AG20443 (cell line): Measurements from ENCODE around the gene ICE1.
"Not testable (repeated sequence)": the region's sequence is repeated elsewhere in the genome, so short reads cannot be mapped to it uniquely, and the experiment has no call there.

Experiments
- DNase-seq: peaks from one replicate; pipeline ENCODE4 v3.0.0; 2012; ENCODE audit warnings: low spot score, mixed read lengths

ICE1 gene

GRCh38 chr5:5453131-5453530 lies 30.7 kb downstream of the ICE1 start:
- DNase-seq = no peak

- no peak for DNase-seq
Measured at GRCh38 chr5:5454391-5454790, 31.9 kb downstream of the ICE1 start.

GRCh38 chr5:5456858-5457257 lies 34.4 kb downstream of the ICE1 start:
- DNase-seq = no peak

GRCh38 chr5:5460311-5460710 lies 37.8 kb downstream of the ICE1 start:
- no peak for DNase-seq

GRCh38 chr5:5461012-5461411 lies 38.5 kb downstream of the ICE1 start:
- DNase-seq = no peak

GRCh38 chr5:5464036-5464715 lies 41.7 kb downstream of the ICE1 start:
- DNase-seq = no peak

- DNase-seq = no peak
Measured at GRCh38 chr5:5466227-5466626, 43.8 kb downstream of the ICE1 start.

- DNase-seq = no peak
Measured at GRCh38 chr5:5467737-5468136, 45.3 kb downstream of the ICE1 start.

GRCh38 chr5:5470933-5471332 lies 48.5 kb downstream of the ICE1 start:
- no peak for DNase-seq

GRCh38 chr5:5473226-5473625 lies 50.7 kb downstream of the ICE1 start:
- DNase-seq = no peak

GRCh38 chr5:5474961-5475360 lies 52.5 kb downstream of the ICE1 start:
- DNase-seq = no peak

GRCh38 chr5:5475975-5476374 lies 53.5 kb downstream of the ICE1 start:
- DNase-seq = no peak

GRCh38 chr5:5479578-5479977 lies 57.1 kb downstream of the ICE1 start:
- not testable (repeated sequence) for DNase-seq

- no peak for DNase-seq
Measured at GRCh38 chr5:5480481-5481111, 58.1 kb downstream of the ICE1 start.

- DNase-seq = no peak
Measured at GRCh38 chr5:5481206-5481605, 58.7 kb downstream of the ICE1 start.

GRCh38 chr5:5481633-5482032 lies 59.2 kb downstream of the ICE1 start:
- no peak for DNase-seq

GRCh38 chr5:5483350-5483749 lies 60.9 kb downstream of the ICE1 start:
- DNase-seq = no peak

- DNase-seq = peak; percentile 43
Measured at GRCh38 chr5:5483880-5484598, 61.6 kb downstream of the ICE1 start.

GRCh38 chr5:5486122-5486521 lies 63.6 kb downstream of the ICE1 start:
- DNase-seq = no peak

- DNase-seq = no peak
Measured at GRCh38 chr5:5487585-5488360, 65.3 kb downstream of the ICE1 start.

- no peak for DNase-seq
Measured at GRCh38 chr5:5490774-5491347, 68.4 kb downstream of the ICE1 start.
